HepG2 (cell line): Measurements from ENCODE around the gene NDUFAF8. TPM values are rescaled to one million over a fixed set of nuclear protein-coding genes. Genes with fewer than 3 reads are reported as not detected.

Source experiments
- ETV6 ChIP-seq: sonication (generic); formaldehyde crosslinking; conservative IDR thresholded peaks from 2 replicates; pipeline ENCODE4 v1.4.0; 2020; ENCODE audit warnings: missing genetic modification reagents
- GLI4 ChIP-seq: sonication (generic); formaldehyde crosslinking; IDR thresholded peaks from 2 replicates; pipeline ENCODE4 v1.5.1; 2020; ENCODE audit warnings: missing genetic modification reagents, mild to moderate bottlenecking, moderate library complexity, borderline replicate concordance
- GPN1 ChIP-seq: sonication (generic); formaldehyde crosslinking; IDR thresholded peaks from 2 replicates; pipeline ENCODE4 v1.5.1; 2020; ENCODE audit warnings: missing genetic modification reagents, borderline replicate concordance
- HDAC1 ChIP-seq: sonication (generic); formaldehyde crosslinking; IDR thresholded peaks from 2 replicates; pipeline ENCODE4 v1.5.1; 2020; ENCODE audit warnings: mild to moderate bottlenecking, missing genetic modification reagents
- HNRNPL ChIP-seq: fragments of 200-400 bp; formaldehyde crosslinking; IDR thresholded peaks from 2 replicates; pipeline ENCODE4 v1.6.1; 2017; ENCODE audit warnings: mild to moderate bottlenecking, low read depth, low read length
- NCOR1 ChIP-seq: fragments of 200-600 bp; sonication (generic); IDR thresholded peaks from 2 replicates; pipeline ENCODE4 v1.7.0; 2017; ENCODE audit warnings: antibody characterized with exemption, low read length, borderline replicate concordance
- PITX1 ChIP-seq: sonication (generic); formaldehyde crosslinking; IDR thresholded peaks from 2 replicates; pipeline ENCODE4 v1.5.1; 2020; ENCODE audit warnings: mild to moderate bottlenecking, missing genetic modification reagents
- PRMT3 ChIP-seq: sonication (generic); formaldehyde crosslinking; IDR thresholded peaks from 2 replicates; pipeline ENCODE4 v1.8.1; 2022; ENCODE audit warnings: low read depth, mild to moderate bottlenecking, moderate library complexity, missing genetic modification reagents, borderline replicate concordance
- SOX6 ChIP-seq, 2 experiments: fragments of 450-650 bp in 1 of 2; sonication (generic) in 1 of 2; formaldehyde crosslinking in 1 of 2; IDR thresholded peaks; 2 replicates each; pipeline versions ENCODE4 v1.4.0 to v1.6.1; 2017 to 2020; ENCODE audit warnings: antibody characterized with exemption in 1 of 2, mild to moderate bottlenecking in 1 of 2, missing genetic modification reagents in 1 of 2
- SUZ12 ChIP-seq: fragments of 150-350 bp; IDR thresholded peaks from 2 replicates; pipeline ENCODE4 v1.6.1; 2014; ENCODE audit warnings: low read depth, low read length
- TAF15 ChIP-seq: fragments of 200-400 bp; formaldehyde crosslinking; IDR thresholded peaks from one replicate; pipeline ENCODE4 v1.6.1; 2018; ENCODE audit warnings: mild to moderate bottlenecking, low read depth, low read length; ENCODE audit not compliant: poor library complexity, severe bottlenecking
- TOPORS ChIP-seq: sonication (generic); formaldehyde crosslinking; IDR thresholded peaks from 2 replicates; pipeline ENCODE4 v1.8.0; 2023; ENCODE audit warnings: mild to moderate bottlenecking, missing genetic modification reagents
- ZBTB8A ChIP-seq: sonication (generic); formaldehyde crosslinking; IDR thresholded peaks from 2 replicates; pipeline ENCODE4 v1.4.0; 2020; ENCODE audit warnings: mild to moderate bottlenecking, low read depth, missing genetic modification reagents, borderline replicate concordance
- ZNF124 ChIP-seq: sonication (generic); formaldehyde crosslinking; IDR thresholded peaks from 2 replicates; pipeline ENCODE4 v1.4.0; 2020; ENCODE audit warnings: missing genetic modification reagents
- ZNF292 ChIP-seq: sonication (generic); formaldehyde crosslinking; IDR thresholded peaks from 2 replicates; pipeline ENCODE4 v1.8.1; 2022; ENCODE audit warnings: mild to moderate bottlenecking, low read depth, missing genetic modification reagents, borderline replicate concordance
- ZNF350 ChIP-seq: sonication (generic); formaldehyde crosslinking; IDR thresholded peaks from 2 replicates; pipeline ENCODE4 v1.4.0; 2020; ENCODE audit warnings: mild to moderate bottlenecking, low read depth, missing genetic modification reagents, borderline replicate concordance
- ZNF563 ChIP-seq: sonication (generic); formaldehyde crosslinking; IDR thresholded peaks from 2 replicates; pipeline ENCODE4 v1.8.0; 2022; ENCODE audit warnings: mild to moderate bottlenecking, moderate library complexity, missing genetic modification reagents
- ZNF572 ChIP-seq: sonication (generic); formaldehyde crosslinking; IDR thresholded peaks from 2 replicates; pipeline ENCODE4 v1.5.1; 2020; ENCODE audit warnings: mild to moderate bottlenecking, missing genetic modification reagents
- ZNF615 ChIP-seq: sonication (generic); formaldehyde crosslinking; IDR thresholded peaks from 2 replicates; pipeline ENCODE4 v1.5.0; 2020; ENCODE audit warnings: mild to moderate bottlenecking, missing genetic modification reagents, borderline replicate concordance
- ZNF720 ChIP-seq: sonication (generic); formaldehyde crosslinking; IDR thresholded peaks from 2 replicates; pipeline ENCODE4 v1.4.0; 2020; ENCODE audit warnings: missing genetic modification reagents
- polyA plus RNA-seq, 8 experiments: library from polyadenylated mRNA; depleted of rRNA in 3 of 8; stranded (reverse) in 7 of 8; unstranded in 1 of 8; fragments of >200 nt; fragmentation: Illumina TruSeq in 4 of 8; extraction: Trizol in 4 of 8; gene quantifications; 2 replicates each; pipeline versions ENCODE4 v1.2.1 to v1.2.3, GENCODE V29; 2011 to 2016; ENCODE audit warnings: low read depth in 4 of 8, missing spikeins in 1 of 8, mixed read lengths in 1 of 8; ENCODE audit not compliant: insufficient read depth in 1 of 8
- total RNA-seq, 5 experiments: library from RNA; depleted of rRNA; stranded (reverse); fragments of >200 nt; fragmentation: Illumina TruSeq; extraction: Trizol; gene quantifications; 2 replicates each; pipeline ENCODE4 v1.2.3, GENCODE V29; 2016; ENCODE audit warnings: low read depth in 1 of 5
- TF ChIP-seq, protein P1 (sequence below): sonication (generic); formaldehyde crosslinking; IDR thresholded peaks from 2 replicates; pipeline ENCODE4 v1.5.0; 2020; ENCODE audit warnings: missing genetic modification reagents, mild to moderate bottlenecking, borderline replicate concordance
- TF ChIP-seq, protein P2 (sequence below): sonication (generic); formaldehyde crosslinking; IDR thresholded peaks from 2 replicates; pipeline ENCODE4 v1.4.0; 2020; ENCODE audit warnings: missing genetic modification reagents
- TF ChIP-seq, protein P3 (sequence below): sonication (generic); formaldehyde crosslinking; IDR thresholded peaks from 2 replicates; pipeline ENCODE4 v1.5.0; 2020; ENCODE audit warnings: missing genetic modification reagents
- TF ChIP-seq, protein P4 (sequence below): IDR thresholded peaks from 2 replicates; pipeline ENCODE4 v1.6.1; 2016; ENCODE audit warnings: missing compliant biosample characterization, missing genetic modification reagents, borderline replicate concordance

The NDUFAF8 gene
- total and polyA plus RNA-seq, 2 of the 13 experiments (the other 11 are each of a cell fraction or from before 2014, with no cell fraction given): 75.6 to 233 TPM

DNA sequence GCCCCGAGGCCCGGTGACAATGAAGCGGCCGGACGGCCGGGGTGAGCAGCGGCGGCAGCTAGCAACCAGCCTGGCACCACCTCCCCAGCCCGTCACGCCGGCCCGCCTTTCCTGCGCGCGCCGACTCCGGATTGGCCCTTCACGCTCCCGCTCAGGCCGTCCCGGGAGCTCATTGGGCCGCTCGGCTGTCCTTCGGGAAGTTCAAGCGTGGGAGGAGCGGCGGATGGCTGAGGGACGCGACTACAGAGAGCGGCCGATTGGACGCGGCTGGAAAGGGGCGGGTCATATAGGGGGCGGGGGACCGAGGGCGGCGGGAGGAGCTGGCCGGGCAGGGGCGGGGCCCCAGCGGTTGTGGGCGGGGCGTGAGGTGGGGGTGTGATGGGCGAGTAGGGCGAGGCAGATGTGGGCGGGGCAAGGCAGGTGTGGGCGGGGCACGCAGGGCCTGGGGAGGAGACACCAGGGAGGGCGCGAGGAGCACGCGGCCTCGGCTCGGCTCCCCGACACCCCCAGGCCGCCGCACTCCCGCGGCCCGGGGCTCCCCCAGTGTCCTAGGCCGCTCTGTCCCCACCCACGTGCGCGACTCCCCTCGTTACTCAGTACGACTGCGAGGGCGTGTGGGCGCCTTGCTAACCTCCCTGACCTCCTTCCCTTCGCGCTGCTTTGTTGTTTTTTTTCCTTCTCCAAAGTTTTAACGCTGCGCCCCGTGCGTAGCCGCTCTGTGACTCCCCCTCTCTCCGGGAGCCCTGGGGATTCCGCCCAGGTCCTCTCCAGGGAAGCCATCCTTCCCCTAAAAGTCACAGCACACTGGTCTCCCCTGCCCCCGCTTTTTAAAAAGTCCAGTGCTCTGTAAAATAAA lies 16.0 kb upstream of the NDUFAF8 start, which contains the start of gene CEP131 (continued):
- TF ChIP-seq, protein P1, sequence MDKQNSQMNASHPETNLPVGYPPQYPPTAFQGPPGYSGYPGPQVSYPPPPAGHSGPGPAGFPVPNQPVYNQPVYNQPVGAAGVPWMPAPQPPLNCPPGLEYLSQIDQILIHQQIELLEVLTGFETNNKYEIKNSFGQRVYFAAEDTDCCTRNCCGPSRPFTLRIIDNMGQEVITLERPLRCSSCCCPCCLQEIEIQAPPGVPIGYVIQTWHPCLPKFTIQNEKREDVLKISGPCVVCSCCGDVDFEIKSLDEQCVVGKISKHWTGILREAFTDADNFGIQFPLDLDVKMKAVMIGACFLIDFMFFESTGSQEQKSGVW: 0 out of 2 replicates have a peak, but pooled peaks have one; percentile 18
- TF ChIP-seq, protein P2, sequence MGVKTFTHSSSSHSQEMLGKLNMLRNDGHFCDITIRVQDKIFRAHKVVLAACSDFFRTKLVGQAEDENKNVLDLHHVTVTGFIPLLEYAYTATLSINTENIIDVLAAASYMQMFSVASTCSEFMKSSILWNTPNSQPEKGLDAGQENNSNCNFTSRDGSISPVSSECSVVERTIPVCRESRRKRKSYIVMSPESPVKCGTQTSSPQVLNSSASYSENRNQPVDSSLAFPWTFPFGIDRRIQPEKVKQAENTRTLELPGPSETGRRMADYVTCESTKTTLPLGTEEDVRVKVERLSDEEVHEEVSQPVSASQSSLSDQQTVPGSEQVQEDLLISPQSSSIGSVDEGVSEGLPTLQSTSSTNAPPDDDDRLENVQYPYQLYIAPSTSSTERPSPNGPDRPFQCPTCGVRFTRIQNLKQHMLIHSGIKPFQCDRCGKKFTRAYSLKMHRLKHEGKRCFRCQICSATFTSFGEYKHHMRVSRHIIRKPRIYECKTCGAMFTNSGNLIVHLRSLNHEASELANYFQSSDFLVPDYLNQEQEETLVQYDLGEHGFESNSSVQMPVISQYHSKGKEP (CRISPR knock-in tag): no peak
- TF ChIP-seq SOX6 (IDR thresholded peaks at IDR 0.05) (no peak), SOX6 (CRISPR knock-in tag; IDR thresholded peaks at IDR 0.05) (peak; percentile 70), TOPORS (CRISPR knock-in tag) (peak; percentile 74; the same call in 1 of the 2 replicates), TAF15 (peak; percentile 75), ZNF350 (CRISPR knock-in tag) (peak; percentile 66; the same call in 1 of the 2 replicates), HNRNPL (peak; percentile 43; the same call in 1 of the 2 replicates), ZNF572 (CRISPR knock-in tag) (0 out of 2 replicates have a peak, but pooled peaks have one; percentile 53), PITX1 (CRISPR knock-in tag) (peak; percentile 73), GLI4 (CRISPR knock-in tag) (no peak; the same call in 1 of the 2 replicates), SUZ12 (no peak), ETV6 (CRISPR knock-in tag) (peak; percentile 57; the same call in 1 of the 2 replicates), GPN1 (CRISPR knock-in tag) (no peak), ZNF292 (CRISPR knock-in tag) (no peak), ZNF563 (CRISPR knock-in tag) (peak; percentile 88; the same call in 1 of the 2 replicates), ZNF720 (no peak), ZBTB8A (peak; percentile 31; the same call in 1 of the 2 replicates), HDAC1 (peak; percentile 80), PRMT3 (CRISPR knock-in tag) (no peak), ZNF615 (CRISPR knock-in tag) (no peak), ZNF124 (CRISPR knock-in tag) (no peak), NCOR1 (no peak)
- TF ChIP-seq, protein P3, sequence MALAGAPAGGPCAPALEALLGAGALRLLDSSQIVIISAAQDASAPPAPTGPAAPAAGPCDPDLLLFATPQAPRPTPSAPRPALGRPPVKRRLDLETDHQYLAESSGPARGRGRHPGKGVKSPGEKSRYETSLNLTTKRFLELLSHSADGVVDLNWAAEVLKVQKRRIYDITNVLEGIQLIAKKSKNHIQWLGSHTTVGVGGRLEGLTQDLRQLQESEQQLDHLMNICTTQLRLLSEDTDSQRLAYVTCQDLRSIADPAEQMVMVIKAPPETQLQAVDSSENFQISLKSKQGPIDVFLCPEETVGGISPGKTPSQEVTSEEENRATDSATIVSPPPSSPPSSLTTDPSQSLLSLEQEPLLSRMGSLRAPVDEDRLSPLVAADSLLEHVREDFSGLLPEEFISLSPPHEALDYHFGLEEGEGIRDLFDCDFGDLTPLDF (CRISPR knock-in tag): peak; percentile 97
- TF ChIP-seq, protein P4, sequence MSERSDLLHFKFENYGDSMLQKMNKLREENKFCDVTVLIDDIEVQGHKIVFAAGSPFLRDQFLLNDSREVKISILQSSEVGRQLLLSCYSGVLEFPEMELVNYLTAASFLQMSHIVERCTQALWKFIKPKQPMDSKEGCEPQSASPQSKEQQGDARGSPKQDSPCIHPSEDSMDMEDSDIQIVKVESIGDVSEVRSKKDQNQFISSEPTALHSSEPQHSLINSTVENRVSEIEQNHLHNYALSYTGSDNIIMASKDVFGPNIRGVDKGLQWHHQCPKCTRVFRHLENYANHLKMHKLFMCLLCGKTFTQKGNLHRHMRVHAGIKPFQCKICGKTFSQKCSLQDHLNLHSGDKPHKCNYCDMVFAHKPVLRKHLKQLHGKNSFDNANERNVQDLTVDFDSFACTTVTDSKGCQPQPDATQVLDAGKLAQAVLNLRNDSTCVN (CRISPR knock-in tag): peak; percentile 56; the same call in 1 of the 2 replicates
